Keratinocyte (primary cell): ENCODE measurements around the gene TBCA. TPM values are rescaled to one million over a fixed set of nuclear protein-coding genes. Genes with fewer than 3 reads are reported as not detected.

Experiments
- DNase-seq: peaks from one replicate; pipeline ENCODE4 v3.0.0-alpha.2; 2011; ENCODE audit warnings: low read depth, missing footprints, low spot score
- FAIRE-seq: peaks from 2 replicates; lab custom pipeline; 2011; peaks lifted over from hg19 to GRCh38; lab: Jason Lieb, UNC
- H2AFZ ChIP-seq: 2 replicates; pipeline ENCODE4 v1.6.0; 2012; ENCODE audit warnings: low read length, control low read depth, inconsistent platforms; ENCODE audit not compliant: control insufficient read depth
- H3K27ac ChIP-seq: 2 replicates; pipeline ENCODE4 v1.5.1; 2011; ENCODE audit warnings: low read length; ENCODE audit not compliant: control insufficient read depth, insufficient read depth
- H3K27me3 ChIP-seq: 3 replicates; pipeline ENCODE4 v1.6.0; 2011; ENCODE audit warnings: low read length; ENCODE audit not compliant: control insufficient read depth, insufficient read depth; ENCODE audit errors: extremely low read depth
- H3K36me3 ChIP-seq, 2 experiments: 2 replicates in 1 of 2; 3 replicates in 1 of 2; pipeline ENCODE4 v1.5.1; 2011; ENCODE audit warnings: low read length in 2 of 2, mild to moderate bottlenecking in 1 of 2; ENCODE audit not compliant: control insufficient read depth in 2 of 2, insufficient read depth in 2 of 2; ENCODE audit errors: extremely low read depth in 1 of 2
- H3K4me1 ChIP-seq: 3 replicates; pipeline ENCODE4 v1.5.1; 2011; ENCODE audit warnings: low read length; ENCODE audit not compliant: control insufficient read depth, insufficient read depth; ENCODE audit errors: extremely low read depth
- H3K4me2 ChIP-seq: 3 replicates; pipeline ENCODE4 v1.6.0; 2011; ENCODE audit warnings: low read depth, low read length; ENCODE audit not compliant: control insufficient read depth, insufficient read depth; ENCODE audit errors: extremely low read depth
- H3K4me3 ChIP-seq, 3 experiments: fragments of 200-600 bp in 1 of 3; sonication (generic) in 1 of 3; 2 replicates in 2 of 3; 3 replicates in 1 of 3; pipeline ENCODE4 v1.5.1; 2011 to 2016; ENCODE audit warnings: low read length in 3 of 3, mild to moderate bottlenecking in 3 of 3, control low read depth in 2 of 3, inconsistent platforms in 1 of 3, low read depth in 1 of 3, mixed read lengths in 1 of 3, mixed run types in 1 of 3, moderate library complexity in 1 of 3; ENCODE audit not compliant: control insufficient read depth in 2 of 3, insufficient read depth in 2 of 3; ENCODE audit errors: extremely low read depth in 1 of 3
- H3K79me2 ChIP-seq: 2 replicates; pipeline ENCODE4 v1.6.0; 2012; ENCODE audit warnings: low read length; ENCODE audit not compliant: control insufficient read depth, insufficient read depth
- H3K9ac ChIP-seq: 3 replicates; pipeline ENCODE4 v1.6.0; 2011; ENCODE audit warnings: low read length; ENCODE audit not compliant: control insufficient read depth, insufficient read depth; ENCODE audit errors: extremely low read depth
- H3K9me1 ChIP-seq: 3 replicates; pipeline ENCODE4 v1.6.0; 2011; ENCODE audit warnings: low read length; ENCODE audit not compliant: control insufficient read depth, insufficient read depth; ENCODE audit errors: extremely low read depth
- H3K9me3 ChIP-seq: 2 replicates; pipeline ENCODE4 v1.5.1; 2012; ENCODE audit warnings: low read depth, low read length; ENCODE audit not compliant: control insufficient read depth
- H4K20me1 ChIP-seq: 3 replicates; pipeline ENCODE4 v1.6.0; 2011; ENCODE audit warnings: low read length; ENCODE audit not compliant: control insufficient read depth, insufficient read depth; ENCODE audit errors: extremely low read depth
- EZH2 ChIP-seq: IDR thresholded peaks from one replicate; pipeline ENCODE4 v1.6.1; 2012; ENCODE audit warnings: inconsistent platforms, mild to moderate bottlenecking, low read length, moderate library complexity
- dilution Hi-C: fragments of 300-500 bp; cut with MboI; formaldehyde crosslinking; loops from one replicate; pipeline ENCODE4 v1.7.0; 2020; ENCODE audit warnings: low sequenced_read_pairs; ENCODE audit not compliant: extremely low pct_ligation_motif_present
- polyA plus RNA-seq, 5 experiments: library from polyadenylated mRNA; depleted of rRNA in 3 of 5; stranded (reverse) in 3 of 5; stranded (forward) in 1 of 5; unstranded in 1 of 5; fragments of >200 nt; gene quantifications; 1 replicate in 1 of 5; 2 replicates in 3 of 5; 3 replicates in 1 of 5; pipeline versions ENCODE4 v1.2.1 to v1.2.3, GENCODE V29; 2011 to 2012; ENCODE audit warnings: missing spikeins in 2 of 5, low read depth in 1 of 5, low replicate concordance in 1 of 5
- TF ChIP-seq, protein P1 (sequence below), 3 experiments: IDR thresholded peaks in 1 of 3; conservative IDR thresholded peaks in 1 of 3; optimal IDR thresholded peaks in 1 of 3; 2 replicates in 2 of 3; 3 replicates in 1 of 3; pipeline versions ENCODE3 to v1.5.1; 2011; ENCODE audit warnings: low read length in 3 of 3, mild to moderate bottlenecking in 3 of 3, moderate library complexity in 2 of 3, control low read depth in 1 of 3, inconsistent platforms in 1 of 3; ENCODE audit not compliant: insufficient read depth in 2 of 3; ENCODE audit errors: extremely low read depth in 1 of 3

Gene TBCA
- polyA plus RNA-seq, 1 donor (not counting 4 experiments of a cell fraction or from before 2014, with no cell fraction given): 225 TPM

DNA sequence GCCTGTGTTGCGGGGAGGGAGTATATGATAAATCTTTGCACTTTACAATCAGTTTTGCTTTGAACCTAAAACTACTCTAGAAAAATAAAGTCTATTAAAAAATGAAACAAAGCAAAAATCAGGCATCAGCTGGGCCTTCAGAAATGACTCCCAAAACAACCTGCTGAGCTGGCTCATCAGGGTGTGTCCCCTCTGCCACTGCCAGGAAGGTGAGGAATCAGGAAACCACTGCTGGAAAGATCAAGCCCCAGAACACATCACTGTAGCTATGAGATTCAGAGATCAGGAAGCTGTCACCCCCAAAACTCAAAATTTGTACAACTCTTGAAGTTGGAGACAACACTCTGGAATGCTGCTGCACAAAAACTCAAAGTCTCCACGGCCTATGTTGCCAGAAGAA lies 40.5 kb upstream of the TBCA start:
- dilution Hi-C loops: no loop called here
- no peak for FAIRE-seq

DNA sequence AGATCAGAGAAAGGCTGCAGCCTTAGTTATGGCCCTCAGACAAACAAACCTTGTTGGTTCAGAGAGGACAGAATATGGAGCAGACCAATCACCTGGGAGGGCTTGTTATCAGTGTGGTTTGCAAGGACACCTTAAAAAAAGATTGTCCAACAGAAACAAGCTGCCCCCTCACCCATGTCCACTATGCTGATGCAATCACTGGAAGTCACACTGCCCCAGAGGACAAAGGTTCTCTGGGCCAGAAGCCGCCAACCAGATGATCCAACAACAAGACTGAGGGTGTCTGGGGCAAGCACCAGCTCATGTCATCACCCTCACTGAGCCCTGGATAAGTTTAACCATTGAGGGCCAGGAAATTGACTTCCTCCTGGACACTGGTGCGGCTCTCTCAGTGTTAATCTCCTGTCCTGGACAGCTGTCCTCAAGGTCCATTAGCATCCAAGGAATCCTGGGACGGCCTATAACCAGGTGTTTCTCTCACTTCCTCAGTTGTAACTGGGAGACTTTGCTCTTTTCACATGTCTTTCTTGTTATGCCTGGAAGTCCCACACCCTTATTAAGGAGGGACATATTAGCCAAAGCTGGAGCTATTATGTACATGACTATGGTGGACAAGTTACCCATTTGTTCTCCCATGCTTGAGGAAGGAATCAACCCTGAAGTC lies 36.9 kb upstream of the TBCA start:
- FAIRE-seq: no peak
- no peaks in the 10 kb centered on the region for H3K27me3 ChIP-seq
- no peak overlapping the region for H3K27ac ChIP-seq
- no peak overlapping the region for H3K9ac ChIP-seq
- no peak overlapping the region for H2AFZ ChIP-seq
- no peaks in the 10 kb centered on the region for H3K9me1 ChIP-seq
- H3K79me2 ChIP-seq: no peaks in the 10 kb centered on the region
- H3K36me3 ChIP-seq: no peaks in the 10 kb centered on the region
- no peaks in the 10 kb centered on the region for H3K4me1 ChIP-seq
- no peak overlapping the region for H3K4me2 ChIP-seq
- H3K9me3 ChIP-seq: no peaks in the 10 kb centered on the region
- dilution Hi-C loops: no loop called here
- DNase-seq: no peak
- no peak for TF ChIP-seq EZH2
- TF ChIP-seq, protein P1, sequence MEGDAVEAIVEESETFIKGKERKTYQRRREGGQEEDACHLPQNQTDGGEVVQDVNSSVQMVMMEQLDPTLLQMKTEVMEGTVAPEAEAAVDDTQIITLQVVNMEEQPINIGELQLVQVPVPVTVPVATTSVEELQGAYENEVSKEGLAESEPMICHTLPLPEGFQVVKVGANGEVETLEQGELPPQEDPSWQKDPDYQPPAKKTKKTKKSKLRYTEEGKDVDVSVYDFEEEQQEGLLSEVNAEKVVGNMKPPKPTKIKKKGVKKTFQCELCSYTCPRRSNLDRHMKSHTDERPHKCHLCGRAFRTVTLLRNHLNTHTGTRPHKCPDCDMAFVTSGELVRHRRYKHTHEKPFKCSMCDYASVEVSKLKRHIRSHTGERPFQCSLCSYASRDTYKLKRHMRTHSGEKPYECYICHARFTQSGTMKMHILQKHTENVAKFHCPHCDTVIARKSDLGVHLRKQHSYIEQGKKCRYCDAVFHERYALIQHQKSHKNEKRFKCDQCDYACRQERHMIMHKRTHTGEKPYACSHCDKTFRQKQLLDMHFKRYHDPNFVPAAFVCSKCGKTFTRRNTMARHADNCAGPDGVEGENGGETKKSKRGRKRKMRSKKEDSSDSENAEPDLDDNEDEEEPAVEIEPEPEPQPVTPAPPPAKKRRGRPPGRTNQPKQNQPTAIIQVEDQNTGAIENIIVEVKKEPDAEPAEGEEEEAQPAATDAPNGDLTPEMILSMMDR (optimal IDR thresholded peaks at IDR 0.05 in 1 of 3, IDR thresholded peaks at IDR 0.05 in 1 of 3, conservative IDR thresholded peaks at IDR 0.05 in 1 of 3; ENCODE audit: extremely low read depth in 1 of 3, insufficient read depth in 2 of 3, low read length in 3 of 3): no peak
- H3K4me3 ChIP-seq: no peak overlapping the region
- H4K20me1 ChIP-seq: no peaks in the 10 kb centered on the region

More for the DNA sequence above, 40.5 kb upstream of the TBCA start:
- Histone ChIP-seq H3K79me2 (no peaks in the 10 kb centered on the region), H3K9me3 (no peaks in the 10 kb centered on the region), H3K4me2 (no peak overlapping the region), H3K27ac (no peak overlapping the region), H3K9me1 (no peaks in the 10 kb centered on the region), H4K20me1 (no peaks in the 10 kb centered on the region), H3K27me3 (no peaks in the 10 kb centered on the region), H3K4me3 (no peak overlapping the region), H3K36me3 (no peaks in the 10 kb centered on the region), H2AFZ (no peak overlapping the region), H3K9ac (no peak overlapping the region), H3K4me1 (no peaks in the 10 kb centered on the region)
- DNase-seq: no peak
- TF ChIP-seq, protein P1 (optimal IDR thresholded peaks at IDR 0.05 in 1 of 3, IDR thresholded peaks at IDR 0.05 in 1 of 3, conservative IDR thresholded peaks at IDR 0.05 in 1 of 3; ENCODE audit: extremely low read depth in 1 of 3, insufficient read depth in 2 of 3, low read length in 3 of 3): no peak
- no peak for TF ChIP-seq EZH2
